ENCODE measurements around the gene PWWP2B.

PWWP2B gene

DNA sequence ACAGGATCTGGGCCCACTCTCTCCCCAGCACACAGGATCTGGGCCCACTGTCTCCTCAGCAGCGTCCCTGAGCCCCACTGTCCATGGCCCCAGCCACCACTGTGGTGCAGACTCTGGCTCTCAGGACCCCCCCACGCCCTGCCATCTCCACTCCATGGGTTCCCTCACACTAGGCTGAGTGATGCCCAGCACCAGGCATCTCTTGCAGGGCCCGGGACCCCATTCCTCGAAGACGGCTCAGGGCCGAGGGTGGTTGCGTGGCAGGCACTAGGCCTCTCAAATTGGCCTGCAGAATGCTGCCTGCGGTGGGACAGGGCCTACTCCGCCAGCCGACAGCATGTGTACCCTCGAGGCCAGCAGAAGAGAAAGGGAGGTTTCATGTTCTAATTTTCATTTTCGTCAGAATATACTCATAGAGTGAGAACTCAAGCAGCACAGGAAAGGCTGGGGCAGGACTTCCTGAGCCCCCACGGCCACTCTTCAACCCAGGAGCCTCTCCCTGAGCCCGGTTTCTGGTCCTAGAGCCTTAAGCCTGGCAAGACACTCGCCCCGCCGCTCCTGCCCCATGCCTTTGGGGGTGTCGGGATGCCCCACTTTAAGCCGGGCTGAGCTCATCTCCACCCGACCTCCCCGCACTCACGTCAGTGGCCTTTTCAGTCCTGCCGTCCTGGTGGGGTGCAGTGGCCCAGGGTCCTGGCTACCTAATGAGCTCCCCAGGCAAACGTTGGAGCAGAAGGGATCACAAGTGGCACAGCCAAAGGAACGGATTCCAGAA is 44.0 kb downstream of the PWWP2B start:
- no peaks in the 10 kb centered on the region for H3K9me3 ChIP-seq
- H3K4me1 ChIP-seq (ENCODE audit: control insufficient read depth in 1 of 2, insufficient read depth in 1 of 2, low read depth in 1 of 2, low read length in 1 of 2): peaks cover 21 to 29% of the 10 kb centered on the region in 2 experiments
- no peaks in the 10 kb centered on the region for H3K27me3 ChIP-seq
- no peak overlapping the region for H3K4me3 ChIP-seq (ENCODE audit: low read depth in 1 of 2, low read length in 1 of 2)
- TF ChIP-seq CTCF (IDR thresholded peaks at IDR 0.05): no peak
- H3K27ac ChIP-seq: no peak overlapping the region
- H3K36me3 ChIP-seq: no peaks in the 10 kb centered on the region

- Histone ChIP-seq H3K4me3 (ENCODE audit: low read depth in 1 of 2, low read length in 1 of 2) (no peak overlapping the region), H3K9me3 (no peaks in the 10 kb centered on the region), H3K36me3 (no peaks in the 10 kb centered on the region), H3K27ac (no peak overlapping the region), H3K27me3 (no peaks in the 10 kb centered on the region), H3K4me1 (ENCODE audit: control insufficient read depth in 1 of 2, insufficient read depth in 1 of 2, low read depth in 1 of 2, low read length in 1 of 2) (peaks cover 31 to 39% of the 10 kb centered on the region in 2 experiments)
- no peak for TF ChIP-seq CTCF (IDR thresholded peaks at IDR 0.05)
Measured at GRCh38 chr10:132441818-132442524, 45.0 kb downstream of the PWWP2B start.

- no peak overlapping the region for H3K27ac ChIP-seq
- H3K9me3 ChIP-seq: no peaks in the 10 kb centered on the region
- no peak overlapping the region for H3K4me3 ChIP-seq (ENCODE audit: low read depth in 1 of 2, low read length in 1 of 2)
- H3K36me3 ChIP-seq: no peaks in the 10 kb centered on the region
- no peak for TF ChIP-seq CTCF (IDR thresholded peaks at IDR 0.05)
- H3K27me3 ChIP-seq: no peaks in the 10 kb centered on the region
- peaks cover 38 to 45% of the 10 kb centered on the region in 2 experiments for H3K4me1 ChIP-seq (ENCODE audit: control insufficient read depth in 1 of 2, insufficient read depth in 1 of 2, low read depth in 1 of 2, low read length in 1 of 2)
Measured at GRCh38 chr10:132442636-132443035, 45.6 kb downstream of the PWWP2B start.

DNA sequence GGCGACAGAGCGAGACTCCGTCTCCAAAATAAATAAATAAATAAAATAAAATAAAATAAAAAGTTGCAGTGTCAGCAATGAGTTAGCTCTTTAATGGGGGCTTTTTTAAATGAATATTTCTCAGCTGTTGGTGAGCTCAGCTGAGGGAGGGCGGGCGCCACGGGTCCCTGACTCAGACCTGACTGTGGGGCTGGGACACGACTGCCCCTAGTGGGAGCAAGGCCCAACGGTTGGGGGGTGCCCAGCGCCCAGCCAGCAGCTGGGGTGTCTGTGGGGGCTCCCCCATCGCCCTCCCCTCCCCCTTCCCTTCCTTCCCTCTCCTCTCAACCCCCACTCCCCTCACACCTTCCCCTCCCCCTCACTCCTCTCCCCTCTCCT is 46.6 kb downstream of the PWWP2B start:
- peak; percentile 26 for TF ChIP-seq CTCF (IDR thresholded peaks at IDR 0.05)
- Histone ChIP-seq H3K36me3 (no peaks in the 10 kb centered on the region), H3K4me1 (ENCODE audit: control insufficient read depth in 1 of 2, insufficient read depth in 1 of 2, low read depth in 1 of 2, low read length in 1 of 2) (peaks cover 45 to 54% of the 10 kb centered on the region in 2 experiments), H3K27me3 (no peaks in the 10 kb centered on the region), H3K9me3 (no peaks in the 10 kb centered on the region), H3K4me3 (ENCODE audit: low read depth in 1 of 2, low read length in 1 of 2) (no peak overlapping the region), H3K27ac (no peak overlapping the region)

- Histone ChIP-seq H3K27ac (peak overlapping the region; percentile 73), H3K9me3 (no peaks in the 10 kb centered on the region), H3K27me3 (no peaks in the 10 kb centered on the region), H3K4me3 (ENCODE audit: low read depth in 1 of 2, low read length in 1 of 2) (no peak overlapping the region), H3K4me1 (ENCODE audit: control insufficient read depth in 1 of 2, insufficient read depth in 1 of 2, low read depth in 1 of 2, low read length in 1 of 2) (peaks cover 46 to 54% of the 10 kb centered on the region in 2 experiments), H3K36me3 (no peaks in the 10 kb centered on the region)
- TF ChIP-seq CTCF (IDR thresholded peaks at IDR 0.05): no peak
Measured at GRCh38 chr10:132443983-132444876, 47.2 kb downstream of the PWWP2B start.

All from neutrophil (primary cell).